ENCODE results near the gene SMPD1. TPM values are rescaled to one million over a fixed set of nuclear protein-coding genes. Genes with fewer than 3 reads are reported as not detected.
"Not testable (repeated sequence)": the region's sequence is repeated elsewhere in the genome, so short reads cannot be mapped to it uniquely, and the experiment has no call there.

The SMPD1 gene
- total RNA-seq, 2 donors from 2014 or later: 36.6 to 51.3 TPM

- peaks cover 7% of the 10 kb centered on the region for H3K36me3 ChIP-seq
- no peaks in the 10 kb centered on the region for H3K9me3 ChIP-seq
- TF ChIP-seq CTCF (IDR thresholded peaks at IDR 0.05): no peak
- H3K4me3 ChIP-seq: peak overlapping the region; percentile 84
- no peaks in the 10 kb centered on the region for H3K27me3 ChIP-seq (replicated peaks; ENCODE audit: insufficient read depth)
- ATAC-seq (ENCODE audit: insufficient number of reproducible peaks, low FRiP score, low read depth): no peak
- H3K4me1 ChIP-seq (ENCODE audit: control insufficient read depth in 1 of 2, low read depth in 2 of 2): peaks cover 4 to 30% of the 10 kb centered on the region in 2 donors
- H3K27ac ChIP-seq: no peak overlapping the region
- DNase-seq (ENCODE audit: low spot score): no peak
Measured at GRCh38 chr11:6391537-6392134, 1.4 kb downstream of the SMPD1 start.

- not testable (repeated sequence) for H3K27me3 ChIP-seq (replicated peaks; ENCODE audit: insufficient read depth); DNase-seq (ENCODE audit: low spot score); H3K9me3 ChIP-seq; H3K36me3 ChIP-seq; ATAC-seq (ENCODE audit: insufficient number of reproducible peaks, low FRiP score, low read depth); H3K4me3 ChIP-seq; H3K27ac ChIP-seq
- peaks cover 4 to 31% of the 10 kb centered on the region in 2 donors for H3K4me1 ChIP-seq (ENCODE audit: control insufficient read depth in 1 of 2, low read depth in 2 of 2)
Measured at GRCh38 chr11:6392251-6392650, 2.0 kb downstream of the SMPD1 start.

GRCh38 chr11:6393989-6394670 is 3.9 kb downstream of the SMPD1 start:
- H3K4me3 ChIP-seq: no peak overlapping the region
- no peak overlapping the region for H3K27ac ChIP-seq
- H3K4me1 ChIP-seq (ENCODE audit: control insufficient read depth in 1 of 2, low read depth in 2 of 2): peaks cover 7 to 32% of the 10 kb centered on the region in 2 donors
- no peak for DNase-seq (ENCODE audit: low spot score)
- H3K36me3 ChIP-seq: peaks cover 7% of the 10 kb centered on the region
- TF ChIP-seq CTCF (IDR thresholded peaks at IDR 0.05): no peak
- no peaks in the 10 kb centered on the region for H3K9me3 ChIP-seq
- H3K27me3 ChIP-seq (replicated peaks; ENCODE audit: insufficient read depth): no peaks in the 10 kb centered on the region
- ATAC-seq (ENCODE audit: insufficient number of reproducible peaks, low FRiP score, low read depth): no peak

- Histone ChIP-seq H3K27me3 (replicated peaks; ENCODE audit: insufficient read depth) (no peaks in the 10 kb centered on the region), H3K4me3 (no peak overlapping the region), H3K36me3 (peaks cover 9% of the 10 kb centered on the region), H3K9me3 (no peaks in the 10 kb centered on the region), H3K27ac (no peak overlapping the region), H3K4me1 (ENCODE audit: control insufficient read depth in 1 of 2, low read depth in 2 of 2) (peaks cover 3 to 26% of the 10 kb centered on the region in 2 donors)
- DNase-seq (ENCODE audit: low spot score): no peak
- no peak for TF ChIP-seq CTCF (IDR thresholded peaks at IDR 0.05)
- ATAC-seq (ENCODE audit: insufficient number of reproducible peaks, low FRiP score, low read depth): no peak
Measured at GRCh38 chr11:6395470-6396060, 5.3 kb downstream of the SMPD1 start.

GRCh38 chr11:6397156-6397555 is 6.9 kb downstream of the SMPD1 start:
- ATAC-seq (ENCODE audit: insufficient number of reproducible peaks, low FRiP score, low read depth) (no peak), DNase-seq (ENCODE audit: low spot score) (no peak)
- no peak for TF ChIP-seq CTCF (IDR thresholded peaks at IDR 0.05)
- H3K27me3 ChIP-seq (replicated peaks; ENCODE audit: insufficient read depth): no peaks in the 10 kb centered on the region
- H3K36me3 ChIP-seq: peaks cover 21% of the 10 kb centered on the region
- H3K9me3 ChIP-seq: no peaks in the 10 kb centered on the region
- H3K4me1 ChIP-seq (ENCODE audit: control insufficient read depth in 1 of 2, low read depth in 2 of 2): peaks cover 3 to 14% of the 10 kb centered on the region in 2 donors
- H3K27ac ChIP-seq: peak overlapping the region in 1 of 2 donors; percentile 2
- no peak overlapping the region for H3K4me3 ChIP-seq

Data from thoracic aorta (tissue), 2 donors.